T-helper 22 cell (primary cell): ENCODE measurements around the gene PCP4L1.

Experiments
- DNase-seq: peaks from one replicate; pipeline ENCODE4 v3.0.0-alpha.2; 2020; ENCODE audit warnings: low read depth

The PCP4L1 gene

DNA sequence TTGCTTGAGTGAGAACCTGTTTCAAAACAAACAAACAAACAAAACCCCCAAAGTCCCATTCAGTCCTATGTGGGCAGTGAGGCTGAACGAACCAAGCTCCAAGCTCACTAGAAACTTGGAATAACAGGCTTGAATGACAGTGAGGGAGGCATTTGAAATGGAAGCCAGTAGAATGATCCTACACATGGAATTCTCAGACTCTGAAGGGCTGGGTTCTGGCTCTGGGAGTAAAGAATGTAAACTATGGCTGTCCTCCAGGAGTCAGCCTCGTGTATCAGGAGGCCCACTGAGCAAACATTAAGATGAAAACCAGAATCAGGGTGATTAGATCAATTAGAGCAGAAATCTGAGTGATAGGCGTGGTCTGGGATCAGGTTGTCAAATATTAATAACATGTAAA lies 14.9 kb downstream of the PCP4L1 start:
- DNase-seq: no peak

DNA sequence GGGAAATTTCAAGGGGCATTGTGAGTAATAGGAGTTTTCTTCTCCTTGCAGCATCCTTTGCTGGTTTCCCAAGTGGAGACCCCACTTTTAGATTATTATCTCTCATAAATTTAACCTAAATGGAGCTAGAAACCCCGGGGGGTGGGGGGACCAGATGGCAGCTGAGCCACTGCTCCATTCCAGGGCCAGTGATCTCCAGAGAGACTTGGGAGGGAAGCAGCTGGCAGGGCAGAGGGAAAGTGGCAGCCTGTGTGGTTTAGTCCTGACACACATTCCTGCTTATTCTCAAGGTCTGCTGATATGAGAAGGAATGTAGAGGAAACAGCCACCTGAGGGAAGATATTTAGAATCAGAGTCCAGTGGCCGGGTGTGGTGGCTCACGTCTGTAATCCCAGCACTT lies 16.3 kb downstream of the PCP4L1 start:
- DNase-seq: no peak

- no peak for DNase-seq
Measured at GRCh38 chr1:161282991-161283390, 24.4 kb downstream of the PCP4L1 start.

DNA sequence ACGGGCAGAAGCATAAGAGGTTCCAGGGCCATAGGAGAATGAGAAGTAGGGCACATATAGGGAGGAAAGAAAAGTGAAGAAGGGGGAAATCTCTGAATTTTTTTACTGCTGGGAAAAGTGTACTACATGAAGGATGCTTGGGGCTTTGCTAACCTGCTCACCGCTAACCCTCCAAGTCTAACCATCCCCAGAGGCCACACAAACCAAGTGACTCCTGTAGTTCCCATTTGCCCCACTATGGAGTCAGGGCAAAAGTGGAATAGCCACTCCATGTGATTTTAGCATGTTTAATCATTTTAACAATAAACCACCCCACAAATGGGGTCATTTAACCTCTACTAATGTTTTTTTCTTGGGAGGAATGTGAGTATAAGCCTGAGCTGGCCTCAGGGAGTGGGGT lies 26.6 kb downstream of the PCP4L1 start:
- no peak for DNase-seq

- no peak for DNase-seq
Measured at GRCh38 chr1:161285521-161285920, 27.0 kb downstream of the PCP4L1 start.

DNA sequence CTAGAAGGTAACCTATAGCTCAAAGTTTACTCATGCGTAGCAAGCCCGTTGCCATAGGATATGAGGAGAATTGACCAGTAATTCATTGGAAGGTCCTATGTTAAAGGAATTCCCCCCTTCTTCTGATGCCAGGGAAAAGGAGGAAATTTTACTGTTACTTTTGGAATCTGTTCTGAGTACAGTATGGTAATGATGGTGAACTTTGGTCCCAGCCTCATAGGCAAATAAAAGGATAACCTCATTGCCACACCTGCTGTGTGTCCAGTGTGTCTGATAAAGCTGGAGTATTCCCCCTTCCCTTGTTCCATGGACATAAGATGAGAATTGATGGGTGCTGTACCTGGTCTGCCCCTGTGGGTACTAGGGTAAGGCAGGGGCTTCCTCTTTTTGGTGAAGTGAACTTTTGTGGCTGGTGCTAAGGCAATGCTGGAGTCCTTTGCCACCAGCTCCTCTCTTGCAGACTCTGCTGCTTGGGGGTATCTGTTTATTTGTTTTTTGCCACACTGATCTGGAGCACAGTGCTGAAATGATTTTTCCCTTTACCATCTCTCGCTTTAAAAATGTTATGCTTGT lies 29.0 kb downstream of the PCP4L1 start:
- DNase-seq: no peak

- no peak for DNase-seq
Measured at GRCh38 chr1:161290779-161291178, 32.2 kb downstream of the PCP4L1 start.

- DNase-seq: no peak
Measured at GRCh38 chr1:161297415-161297814, 38.9 kb downstream of the PCP4L1 start.

DNA sequence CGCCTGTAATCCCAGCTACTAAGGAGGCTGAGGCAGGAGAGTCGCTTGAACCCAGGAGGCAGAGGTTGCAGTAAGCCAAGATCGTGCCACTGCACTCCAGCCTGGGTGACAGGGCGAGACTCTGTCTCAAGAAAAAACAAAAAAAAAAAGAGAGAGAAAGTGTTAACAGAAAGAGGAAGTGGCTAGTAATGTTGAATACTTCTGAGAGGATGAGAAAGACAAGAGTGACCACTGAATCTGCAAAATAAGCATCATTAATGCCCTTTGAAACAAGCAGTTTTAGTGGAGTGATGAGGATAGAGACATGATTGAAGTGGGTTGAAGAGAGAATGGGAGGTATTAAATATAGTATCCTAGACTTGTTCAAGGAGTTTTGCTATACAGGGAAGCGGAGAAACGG lies 39.6 kb downstream of the PCP4L1 start:
- DNase-seq: no peak

GRCh38 chr1:161299347-161299746 lies 40.8 kb downstream of the PCP4L1 start:
- no peak for DNase-seq

- no peak for DNase-seq
Measured at GRCh38 chr1:161300478-161300877, 41.9 kb downstream of the PCP4L1 start.

DNA sequence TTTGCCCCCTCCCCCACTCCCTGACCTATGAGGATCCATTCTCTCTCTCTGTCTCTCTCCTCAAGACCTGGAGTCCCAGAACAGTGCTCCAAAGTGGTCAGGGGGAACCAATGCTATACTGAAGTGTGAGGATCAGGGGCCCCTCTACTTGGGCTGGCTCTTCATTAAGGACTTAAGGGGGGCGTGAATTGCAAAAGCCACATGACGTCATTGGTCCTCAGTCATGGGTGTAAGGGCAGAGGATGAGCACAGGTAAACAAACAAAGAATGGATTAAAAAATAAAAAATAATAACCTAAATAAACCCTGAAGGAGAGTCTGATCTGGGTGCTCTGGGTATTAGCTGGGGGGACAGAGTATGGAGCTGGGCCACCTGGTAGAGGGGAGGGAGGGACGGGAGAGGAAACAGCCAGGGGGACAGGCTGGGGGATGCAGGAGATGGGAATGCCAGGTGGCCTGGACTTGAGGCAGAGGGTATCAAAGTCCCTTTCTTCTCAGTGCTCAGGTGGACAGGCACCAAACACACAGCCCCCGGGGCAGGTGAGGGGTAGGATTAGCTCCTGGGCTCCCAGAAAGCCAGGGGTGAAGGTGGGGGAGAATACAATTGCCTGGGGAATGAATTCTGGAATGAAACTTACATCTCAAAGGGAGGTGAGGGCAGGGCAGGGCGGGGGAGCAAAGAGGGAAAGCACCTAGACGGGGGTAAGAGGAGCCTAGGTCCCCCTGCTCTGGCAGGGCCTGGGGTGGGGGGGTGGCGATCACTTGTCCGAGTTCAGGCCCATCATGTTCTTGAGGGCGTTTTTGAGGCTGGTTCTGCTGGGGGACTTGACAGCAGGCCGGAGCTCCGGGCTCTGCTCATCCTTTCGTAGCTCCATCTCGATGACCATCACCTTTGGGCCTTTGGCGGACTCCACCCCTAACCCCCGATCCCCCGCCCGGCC lies 46.7 kb downstream of the PCP4L1 start:
- no peak for DNase-seq

DNA sequence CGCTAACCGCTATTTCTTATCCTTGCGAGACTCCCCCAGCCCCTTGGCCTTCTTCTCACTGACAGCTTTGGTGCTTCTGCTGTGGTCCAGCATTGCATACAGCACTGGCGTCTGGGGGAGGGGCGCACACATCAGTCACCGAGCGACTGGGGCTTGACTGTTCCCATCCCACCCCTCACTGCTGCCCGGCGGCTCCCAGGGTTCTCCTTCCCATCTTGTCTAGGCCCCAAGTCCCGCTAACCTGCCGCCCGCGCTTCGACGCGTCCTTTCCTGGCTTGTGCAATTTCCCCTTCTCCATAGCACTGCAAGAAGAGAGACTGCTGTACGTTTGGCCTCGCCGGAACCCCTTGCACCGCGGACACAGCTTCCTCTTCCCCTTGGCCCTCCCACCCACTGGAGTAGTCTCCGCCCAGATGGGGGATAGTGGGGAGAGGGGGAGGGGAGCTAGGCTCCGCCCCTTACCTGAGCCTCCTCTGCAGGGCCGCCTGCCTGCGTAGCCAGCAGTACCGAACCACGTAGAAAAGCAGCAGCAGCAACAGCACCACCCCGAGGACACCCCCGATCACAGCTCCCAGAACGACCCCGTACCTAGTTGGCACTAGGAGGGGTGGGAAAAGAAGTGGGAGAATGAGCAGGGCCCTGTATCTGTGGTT lies 47.4 kb downstream of the PCP4L1 start:
- DNase-seq: peak; percentile 78

GRCh38 chr1:161307230-161307768 lies 48.8 kb downstream of the PCP4L1 start:
- DNase-seq: no peak

DNA sequence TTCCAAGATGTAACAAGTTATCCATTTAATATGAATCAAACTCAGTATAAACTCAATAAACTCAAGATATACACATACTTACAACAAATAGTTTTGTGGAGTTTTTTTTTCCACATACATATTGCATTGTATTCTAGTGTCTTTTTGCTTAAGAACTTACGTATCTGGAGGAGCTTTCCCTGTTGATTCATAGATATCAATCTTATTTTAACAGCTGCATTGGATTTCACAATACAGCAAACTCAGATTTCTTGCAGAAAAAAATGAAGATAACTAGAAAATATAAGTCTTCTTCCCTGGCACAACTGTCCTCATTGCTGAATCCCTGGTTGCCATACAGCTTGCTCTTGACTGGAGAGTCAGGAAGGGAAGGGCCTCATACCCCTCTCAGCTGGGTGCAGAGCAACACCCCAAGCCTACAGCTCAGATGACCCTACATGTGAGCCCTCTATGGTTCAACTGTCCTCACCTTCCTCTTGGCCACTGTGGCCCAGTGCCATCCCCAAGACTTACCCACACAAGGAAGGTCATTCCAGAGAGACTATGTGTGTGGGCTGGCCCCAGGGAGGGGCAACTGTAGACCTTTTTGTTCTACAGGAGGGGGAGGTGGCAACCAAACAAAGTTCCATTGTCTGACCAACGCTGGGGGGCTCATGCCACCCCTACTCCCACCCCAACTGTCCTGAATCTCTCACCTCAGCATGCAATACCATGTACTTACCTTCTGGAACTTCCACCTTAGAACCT lies 49.5 kb downstream of the PCP4L1 start:
- DNase-seq: no peak

- no peak for DNase-seq
Measured at GRCh38 chr1:161309868-161310267, 51.3 kb downstream of the PCP4L1 start, which contains the start of gene MPZ. MPZ (minus strand) TSS chr1:161309968; CDS start chr1:161309905, 63 bp downstream.

DNA sequence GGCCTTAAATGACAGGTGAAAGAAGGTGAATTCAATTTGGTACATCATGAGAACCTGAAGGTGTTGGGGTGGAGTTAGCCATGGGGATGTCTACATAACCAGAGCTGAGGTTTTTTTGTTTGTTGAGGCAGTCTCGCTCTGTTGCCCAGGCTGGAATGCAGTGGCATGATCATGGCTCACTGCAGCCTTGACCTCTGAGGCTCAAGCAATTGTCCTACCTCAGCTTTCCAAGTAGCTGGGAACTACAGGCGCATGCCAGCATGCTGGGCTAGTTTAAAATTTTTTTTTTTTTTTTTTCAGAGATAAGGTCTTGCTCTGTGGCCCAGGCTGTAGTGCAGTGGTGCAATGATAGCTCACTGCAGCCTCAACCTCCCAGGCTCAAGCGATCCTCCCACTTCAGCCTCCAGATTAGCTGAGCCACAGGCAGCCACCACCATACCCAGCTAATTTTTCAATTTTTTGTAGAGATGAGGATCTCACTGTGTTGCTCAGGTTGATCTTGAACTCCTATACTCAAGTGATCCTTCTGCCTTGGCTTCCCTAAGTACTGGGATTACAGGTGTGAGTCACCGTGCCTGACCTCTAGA lies 53.1 kb downstream of the PCP4L1 start:
- DNase-seq: no peak

DNA sequence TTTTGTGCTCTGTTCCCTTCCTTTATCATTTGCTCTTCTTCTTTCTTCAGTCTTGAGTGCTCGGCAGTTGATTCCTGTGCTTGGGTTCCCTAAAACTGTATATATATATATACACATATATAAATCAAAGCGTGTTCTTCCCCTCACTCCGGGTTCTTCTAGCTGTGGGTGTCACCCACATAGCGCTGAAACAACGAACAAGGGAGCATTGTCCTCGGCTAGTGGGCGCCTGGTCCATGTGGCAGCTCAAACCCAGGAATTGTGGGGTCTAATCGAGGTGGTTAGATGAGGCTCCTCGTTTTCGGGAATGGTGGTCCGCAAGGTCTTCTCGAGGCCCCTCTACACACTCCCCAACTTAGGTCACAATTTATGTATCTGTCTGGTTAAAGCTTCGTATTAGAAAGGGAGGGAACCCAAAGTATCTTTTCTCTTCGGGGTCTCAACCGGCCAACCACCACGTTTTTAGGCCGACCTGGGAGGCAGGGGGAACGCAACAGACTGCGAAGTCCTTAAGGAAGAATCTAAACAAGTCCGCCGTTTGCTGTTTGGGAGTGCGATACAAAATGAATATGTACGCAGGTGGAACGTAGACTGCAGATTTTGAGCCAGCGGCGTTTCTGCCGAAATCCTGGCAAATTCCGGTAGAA lies 55.1 kb downstream of the PCP4L1 start:
- no peak for DNase-seq

DNA sequence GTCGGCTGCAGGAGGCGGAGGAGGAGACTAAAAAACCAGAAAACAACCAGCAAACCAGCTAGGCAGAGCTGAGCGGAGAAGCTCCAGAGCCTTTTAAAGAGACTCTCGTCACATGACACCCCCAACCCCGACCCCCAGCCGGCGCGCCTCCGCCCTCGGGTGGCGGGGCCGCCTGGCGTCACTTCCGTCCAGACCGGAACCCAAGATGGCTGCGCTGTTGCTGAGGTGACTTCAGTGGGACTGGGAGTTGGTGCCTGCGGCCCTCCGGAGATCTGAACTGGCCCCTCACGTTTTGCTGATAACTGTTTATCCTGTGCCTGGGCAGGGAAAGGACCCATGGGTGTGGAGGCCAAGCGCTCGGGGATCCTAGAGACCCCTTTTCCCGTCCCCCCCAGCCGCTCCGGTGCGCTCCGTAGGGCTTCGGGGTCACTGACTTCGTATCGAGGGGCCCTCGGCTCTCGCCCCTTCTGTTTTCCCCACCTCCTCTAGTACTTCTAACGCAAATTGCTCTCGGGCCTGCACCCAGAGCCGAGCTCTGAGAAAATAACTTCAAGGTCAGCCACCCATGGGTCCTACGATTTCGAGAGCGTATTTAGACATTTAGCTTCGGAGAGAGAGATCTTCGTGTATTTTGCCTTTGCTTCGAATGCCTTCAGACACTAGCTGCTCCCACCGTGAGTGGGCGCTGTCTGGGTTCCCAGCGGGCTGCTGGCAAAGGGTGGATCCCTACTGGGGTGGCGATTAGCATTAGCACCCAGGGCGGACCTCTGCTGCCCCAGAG lies 55.8 kb downstream of the PCP4L1 start, which contains the start of gene SDHC:
Gene SDHC, plus strand, starts transcription at position 181 of the 781 bp plus-strand sequence. Its CDS starts 25 bp downstream, at position 206.
- peak; percentile 87 for DNase-seq
